Stimulated activated CD4-positive, alpha-beta T cell treated with anti-CD3 and anti-CD28 coated beads, Interleukin-1b, Interleukin-23, amount 100 ng/mL, for 48 hours (primary cell): ENCODE results near the gene LUC7L3.
"Not testable (repeated sequence)": the region's sequence is repeated elsewhere in the genome, so short reads cannot be mapped to it uniquely, and the experiment has no call there.

Source experiments
- DNase-seq: peaks from one replicate; pipeline ENCODE4 v3.0.0-alpha.2; 2020

The LUC7L3 gene

DNA sequence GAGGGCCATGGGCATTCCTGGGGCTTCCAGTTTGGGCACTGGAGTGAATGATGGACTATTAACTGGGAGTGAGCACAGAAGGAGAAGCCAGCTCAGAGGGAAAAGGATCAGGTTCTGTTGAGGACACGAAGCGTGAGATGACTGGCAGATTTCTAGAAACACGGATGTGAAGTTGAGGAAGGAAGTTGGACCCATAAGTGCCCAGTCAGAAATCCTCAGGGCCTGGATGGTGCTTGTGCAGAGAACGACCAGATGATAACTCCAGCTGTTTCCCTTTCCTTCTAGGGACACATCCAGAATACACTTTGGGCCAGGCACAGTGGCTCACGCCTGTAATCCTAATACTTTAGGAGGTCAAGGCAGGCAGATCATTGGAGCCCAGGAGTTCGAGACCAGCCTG lies 71.2 kb downstream of the LUC7L3 start:
- DNase-seq = no peak

DNA sequence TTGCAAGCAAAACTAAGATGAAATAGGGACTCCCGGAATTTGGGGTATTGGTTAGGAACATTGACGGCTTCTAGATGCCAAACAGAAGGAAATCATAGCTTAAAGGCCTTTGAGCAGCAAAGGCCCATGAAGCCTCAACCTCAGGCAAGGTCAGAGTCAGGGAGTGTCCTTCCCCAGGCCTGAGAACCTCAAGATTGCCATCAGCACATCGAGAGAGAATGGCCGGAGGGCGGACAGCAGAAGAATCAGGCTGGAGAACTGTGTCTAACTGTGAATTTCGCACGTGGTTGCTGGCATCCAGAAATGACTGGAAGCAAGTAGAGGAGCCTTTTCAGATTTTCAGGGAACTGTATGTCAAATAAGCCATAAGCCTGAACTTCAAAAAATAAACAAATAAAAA lies 72.7 kb downstream of the LUC7L3 start:
- DNase-seq = no peak

DNA sequence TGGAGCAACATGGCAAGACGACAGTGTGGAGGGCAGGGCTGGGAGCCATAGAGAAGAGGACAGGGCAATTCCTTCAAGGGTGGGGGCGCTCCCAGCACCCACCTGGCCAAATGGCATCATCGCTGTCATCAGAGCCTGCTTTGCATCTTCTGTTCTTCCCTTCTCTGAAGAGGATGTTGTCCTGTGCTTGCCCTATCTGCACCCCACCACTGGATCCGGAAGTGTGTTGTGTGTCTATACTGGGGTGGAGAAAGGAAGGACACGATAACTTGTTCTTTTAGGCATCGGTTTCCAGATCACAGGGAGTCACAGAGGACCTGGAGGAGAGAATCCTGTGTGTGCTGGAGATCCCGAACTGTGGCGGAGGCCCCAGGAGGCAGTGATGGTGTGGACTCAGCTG lies 73.6 kb downstream of the LUC7L3 start:
- no peak for DNase-seq

DNA sequence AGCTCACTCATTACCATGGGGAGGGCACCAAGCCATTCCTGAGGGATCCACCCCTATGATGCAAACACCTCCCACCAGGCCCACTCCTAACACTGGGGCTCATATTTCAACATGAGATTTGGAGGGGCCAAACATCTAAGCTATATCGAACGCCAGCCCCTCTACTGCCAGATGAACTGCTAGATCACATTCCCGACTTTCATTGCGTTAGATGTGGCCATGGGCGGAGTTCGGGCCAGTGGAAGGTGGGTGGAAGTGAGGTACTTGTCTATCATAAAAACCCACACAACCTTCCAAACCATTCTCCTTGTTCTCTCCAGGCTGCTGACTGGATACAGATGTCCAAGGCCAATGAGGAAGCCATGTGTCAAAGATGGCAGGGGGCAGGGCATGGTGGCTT lies 75.0 kb downstream of the LUC7L3 start:
- DNase-seq = no peak

DNA sequence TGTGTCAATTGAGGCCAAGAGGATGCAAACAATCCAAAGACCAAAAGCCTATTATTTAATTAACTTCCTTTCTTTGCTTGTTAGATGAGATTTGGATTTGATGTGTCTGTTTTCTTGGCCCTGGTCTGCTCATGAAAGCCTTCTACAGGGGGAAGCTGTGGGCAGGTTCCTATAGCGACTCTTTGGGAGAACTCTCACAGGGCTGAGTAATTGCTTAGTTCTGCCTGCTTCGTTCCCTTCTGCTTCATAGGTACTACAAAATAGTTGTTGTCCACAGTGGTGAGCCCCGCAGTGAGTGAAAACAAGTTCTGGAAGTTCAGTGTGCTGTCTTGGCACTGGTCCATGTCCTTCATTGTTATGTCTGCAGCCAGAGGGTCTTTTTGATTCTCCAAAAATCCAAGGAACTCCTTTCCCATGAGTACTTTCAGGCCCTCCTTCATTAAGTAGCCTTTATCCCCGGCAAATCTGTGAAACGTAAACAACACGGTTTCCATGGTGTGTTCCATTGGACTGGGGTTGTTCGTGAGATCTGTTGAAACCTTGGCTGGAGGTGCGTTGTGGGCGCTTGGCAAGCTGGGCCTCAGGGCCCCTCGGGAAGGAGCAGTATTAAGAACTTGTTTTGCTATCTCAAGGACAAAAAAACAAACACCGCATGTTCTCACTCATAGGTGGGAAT lies 77.9 kb downstream of the LUC7L3 start:
- DNase-seq = no peak

DNA sequence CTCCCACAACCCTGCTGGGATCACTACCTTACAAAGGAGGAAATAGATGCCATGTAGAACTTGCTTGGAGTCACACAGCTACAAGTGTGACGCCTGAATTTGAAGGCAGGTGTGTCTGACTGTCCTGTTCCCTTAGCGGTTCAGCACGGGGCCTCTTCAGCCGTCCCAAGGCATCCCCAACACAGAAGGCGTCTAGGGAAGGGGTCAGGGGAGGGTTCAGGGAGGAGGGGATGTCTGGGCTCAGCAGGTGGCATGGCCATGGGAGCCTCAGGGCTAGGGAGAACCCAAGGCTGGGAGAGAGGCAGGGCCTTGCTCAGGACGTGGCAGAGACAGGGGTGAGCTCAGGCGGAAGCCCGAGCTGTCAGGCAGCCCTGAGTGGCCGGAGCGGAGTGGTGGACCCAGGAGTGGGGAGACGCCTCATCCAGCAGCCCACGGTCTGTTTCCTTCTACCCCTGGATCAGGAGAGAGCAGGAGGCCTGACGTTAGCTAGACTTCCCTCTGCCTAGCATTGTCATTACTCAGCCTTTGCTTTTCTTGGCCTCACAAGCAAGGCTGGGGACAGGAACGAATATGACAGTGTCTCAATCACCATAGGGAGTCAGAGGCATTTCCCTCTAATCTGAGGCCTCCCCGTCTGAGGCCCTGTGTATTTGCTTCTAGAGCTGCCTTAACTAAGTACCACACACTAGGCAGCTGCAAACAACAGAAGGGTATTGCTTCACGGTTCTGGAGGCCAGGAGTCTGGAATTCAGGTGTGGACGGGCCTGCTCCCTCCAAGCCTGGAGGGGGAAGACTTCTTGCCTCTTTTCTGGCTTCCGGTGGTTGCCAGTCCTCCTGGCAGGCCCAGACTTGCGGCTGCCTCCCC lies 79.3 kb downstream of the LUC7L3 start:
- DNase-seq = no peak

DNA sequence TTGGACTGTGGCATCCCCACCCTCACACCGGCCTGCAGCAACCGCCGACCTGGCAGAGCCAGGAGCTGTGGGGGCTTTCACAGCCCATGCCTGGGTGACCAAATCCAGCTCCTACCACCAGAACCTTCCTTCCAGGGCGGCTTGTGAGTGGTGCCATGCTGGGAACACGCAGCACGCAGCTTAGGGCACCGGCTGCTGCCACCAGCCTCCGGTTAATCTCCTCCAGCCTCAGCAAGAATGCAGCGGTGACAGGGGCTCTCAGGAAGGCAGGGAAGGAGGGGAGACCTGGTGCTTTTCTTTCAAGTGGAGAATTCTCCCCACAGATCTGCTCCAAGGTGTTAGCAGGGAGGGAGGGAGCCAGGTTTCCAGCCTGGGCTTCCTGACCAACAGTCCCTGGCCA lies 80.2 kb downstream of the LUC7L3 start:
- no peak for DNase-seq

DNA sequence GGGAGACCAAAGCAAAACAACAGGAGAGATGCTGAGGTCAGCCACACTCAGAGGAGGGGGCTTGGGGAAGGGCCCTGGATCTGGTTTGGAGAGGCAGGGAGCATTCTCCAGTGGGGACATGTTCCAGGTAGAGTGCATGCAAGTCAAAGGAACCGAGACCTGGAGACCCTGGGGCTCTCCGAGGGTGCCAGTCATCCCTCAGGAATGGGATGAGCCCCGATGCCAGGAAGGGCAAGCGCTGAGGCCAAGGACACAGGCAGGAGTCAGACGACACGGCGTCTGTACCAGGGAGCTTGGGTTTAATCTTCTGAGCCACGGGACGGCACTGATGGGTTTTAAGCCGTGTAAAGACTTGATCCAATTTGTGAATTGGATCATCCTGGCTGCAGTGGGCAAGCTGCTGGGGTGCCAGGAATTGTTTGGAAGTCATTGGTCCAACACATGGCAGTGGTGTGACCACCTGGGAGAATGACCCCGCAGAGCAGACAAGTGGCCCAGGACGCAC lies 80.8 kb downstream of the LUC7L3 start:
- no peak for DNase-seq

DNA sequence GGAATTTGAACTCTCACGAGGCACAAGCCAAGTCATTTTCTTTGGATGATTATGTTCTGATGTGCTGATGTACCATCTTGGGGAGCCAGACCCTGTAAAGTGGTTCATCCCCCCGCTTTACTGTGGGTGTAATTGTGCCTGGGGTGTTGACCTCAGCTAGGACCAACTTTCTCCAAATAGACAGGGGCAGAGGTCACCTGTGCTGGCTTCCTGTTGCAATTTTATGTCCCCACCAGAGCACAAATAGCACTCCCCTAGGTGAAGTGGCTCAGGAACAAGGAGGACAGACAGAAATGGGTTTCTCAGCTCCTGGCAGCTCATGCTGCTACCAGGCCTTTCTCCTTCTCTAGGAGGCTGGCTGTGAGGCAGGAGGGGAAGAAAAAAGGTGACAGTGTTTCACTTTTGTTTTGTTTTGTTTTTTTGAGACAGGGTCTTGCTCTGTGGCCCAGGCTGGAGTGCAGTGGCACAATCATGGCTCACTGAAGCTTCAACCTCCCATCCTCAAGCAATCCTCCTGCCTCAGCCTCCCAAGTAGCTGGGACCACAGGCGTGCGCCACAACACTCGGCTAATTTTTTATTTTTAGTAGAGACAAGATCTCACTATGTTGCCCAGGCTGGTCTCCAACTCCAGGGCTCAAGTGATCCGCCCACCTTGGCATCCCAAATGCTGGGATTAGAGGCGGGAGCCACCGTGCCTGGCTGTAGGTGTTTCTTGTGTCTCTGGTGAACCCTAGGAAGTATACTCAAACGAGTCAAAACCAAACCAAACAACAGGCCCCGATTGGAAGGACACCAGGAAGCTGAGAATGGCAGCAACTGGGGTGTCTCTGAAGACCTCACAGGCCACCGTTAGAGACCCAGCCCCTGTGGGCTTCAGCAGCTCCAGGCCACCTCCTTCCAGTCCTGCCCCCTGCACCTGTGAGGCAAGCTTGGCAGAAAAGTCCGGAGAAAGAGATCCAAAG lies 83.5 kb downstream of the LUC7L3 start:
- no peak for DNase-seq

DNA sequence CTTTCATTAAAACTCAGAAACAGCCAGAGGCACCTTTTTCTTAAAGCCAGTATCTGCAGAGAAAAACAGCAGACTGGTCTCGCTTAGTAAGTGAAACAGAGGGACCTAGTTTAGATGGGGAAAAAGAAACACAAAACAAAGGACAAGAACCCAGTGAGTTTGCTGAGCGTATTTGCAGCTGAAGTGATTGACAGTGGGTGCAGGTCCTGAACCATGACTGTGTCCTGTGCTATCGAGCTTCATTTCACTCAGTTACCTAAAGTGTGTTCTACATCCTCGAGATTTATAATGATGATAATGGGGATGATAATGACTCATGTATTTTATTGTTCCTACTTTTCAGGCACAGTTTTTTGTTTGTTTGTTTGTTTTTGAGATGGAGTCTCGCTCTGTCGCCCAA lies 84.3 kb downstream of the LUC7L3 start:
- DNase-seq = no peak

DNA sequence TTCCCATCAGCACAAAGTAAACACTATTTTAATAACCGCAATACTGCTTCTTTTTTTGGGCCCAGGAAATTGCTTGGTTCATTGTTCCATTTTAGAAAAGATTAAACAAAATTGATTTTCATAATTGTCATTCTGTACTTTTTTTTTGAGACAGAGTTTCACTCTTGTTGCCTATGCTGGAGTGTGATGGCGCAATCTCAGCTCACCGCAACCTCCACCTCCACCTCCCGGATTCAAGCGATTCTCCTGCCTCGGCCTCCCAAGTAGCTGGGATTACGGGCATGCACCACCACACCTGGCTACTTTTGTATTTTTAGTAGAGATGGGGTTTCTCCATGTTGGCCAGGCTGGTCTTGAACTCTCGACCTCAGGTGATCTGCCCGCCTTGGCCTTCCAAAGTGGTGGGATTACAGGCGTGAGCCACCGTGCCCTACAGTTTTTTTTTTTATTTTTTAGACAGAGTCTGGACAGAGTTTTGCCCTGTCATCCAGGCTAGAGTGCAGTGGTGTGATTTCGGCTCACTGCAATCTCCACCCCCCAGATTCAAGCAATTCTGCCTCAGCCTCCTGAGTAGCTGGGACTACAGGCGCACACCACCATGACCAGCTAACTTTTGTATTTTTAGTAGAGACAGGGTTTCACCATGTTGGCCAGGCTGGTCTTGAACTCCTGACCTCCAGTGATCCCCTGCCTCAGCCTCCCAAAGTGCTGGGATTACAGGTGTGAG lies 85.5 kb downstream of the LUC7L3 start:
- not testable (repeated sequence) for DNase-seq

DNA sequence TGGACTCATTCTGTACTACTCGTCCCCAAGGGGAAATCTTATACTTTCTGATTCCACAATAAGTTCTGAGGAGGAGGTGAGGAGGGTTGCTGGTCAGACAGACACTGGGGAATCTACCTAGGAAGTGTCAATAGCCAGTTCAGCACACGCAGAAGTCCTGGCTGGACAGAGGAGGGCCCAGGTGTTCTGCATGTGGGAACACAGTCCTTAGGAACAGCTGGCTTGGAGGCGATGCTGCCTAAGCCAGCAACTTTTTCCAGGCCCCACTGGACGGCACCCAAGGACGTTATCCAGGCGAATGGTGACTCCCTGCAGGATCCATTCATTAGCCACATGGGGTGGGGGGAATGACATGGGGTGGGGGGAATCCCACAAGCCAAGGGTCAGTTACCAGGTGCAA lies 86.1 kb downstream of the LUC7L3 start:
- DNase-seq = no peak
